ENCODE data around the gene FKBP10.

The FKBP10 gene

DNA sequence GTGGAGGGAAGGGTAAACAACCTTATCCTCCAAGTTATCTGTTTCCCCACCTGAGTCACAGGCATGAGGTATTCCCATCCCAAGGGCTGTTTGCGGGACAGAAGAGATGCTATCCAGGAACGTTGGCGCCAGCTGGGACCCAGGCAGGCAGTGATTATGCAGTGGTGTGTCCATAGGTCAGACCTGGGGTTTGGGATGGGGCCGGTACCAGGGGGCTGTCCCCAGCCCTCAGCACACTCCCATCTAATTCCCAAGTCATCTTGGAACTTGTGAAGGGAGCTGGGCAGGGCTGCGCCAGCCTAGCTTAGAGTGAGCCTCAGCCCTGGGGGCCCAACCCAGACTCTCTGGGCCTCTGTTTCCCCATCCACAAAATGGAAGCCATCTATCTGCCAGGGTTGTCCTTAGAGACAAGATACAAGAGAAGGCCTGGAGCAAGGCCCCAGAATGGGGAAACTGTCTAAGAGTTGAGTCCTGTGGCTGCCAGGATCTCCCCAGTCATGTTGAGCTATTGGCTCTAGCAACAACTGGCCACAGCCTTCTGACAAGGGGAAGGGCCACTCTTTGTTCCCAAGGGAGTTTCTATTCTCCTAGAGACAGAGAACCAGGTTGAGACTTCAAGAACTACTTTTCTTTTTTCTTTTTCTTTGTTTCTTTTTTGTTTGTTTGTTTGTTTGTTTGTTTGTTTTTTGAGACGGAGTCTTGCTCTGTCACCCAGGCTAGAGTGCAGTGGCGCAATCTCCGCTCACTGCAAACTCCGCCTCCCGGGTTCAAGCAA lies 16.5 kb upstream of the FKBP10 start:
- H3K36me3 ChIP-seq (ENCODE audit: control insufficient read depth, insufficient read depth, low read length): no peaks in the 10 kb centered on the region
- no peaks in the 10 kb centered on the region for H3K27me3 ChIP-seq (ENCODE audit: control insufficient read depth, insufficient read depth, low read length, poor library complexity, severe bottlenecking)
- H3K9me3 ChIP-seq (ENCODE audit: control insufficient read depth, low read length): no peaks in the 10 kb centered on the region
- H3K27ac ChIP-seq (ENCODE audit: insufficient read depth, low read depth, low read length, poor library complexity, severe bottlenecking): no peak overlapping the region
- no peak overlapping the region for H3K4me3 ChIP-seq (ENCODE audit: insufficient read depth, low read depth, low read length)
- 92 to 97% methylated on average over 10 of the region's 10 CpGs for WGBS, 2 experiments
- peaks cover 29% of the 10 kb centered on the region for H3K4me1 ChIP-seq (ENCODE audit: control insufficient read depth, insufficient read depth, low read length)

DNA sequence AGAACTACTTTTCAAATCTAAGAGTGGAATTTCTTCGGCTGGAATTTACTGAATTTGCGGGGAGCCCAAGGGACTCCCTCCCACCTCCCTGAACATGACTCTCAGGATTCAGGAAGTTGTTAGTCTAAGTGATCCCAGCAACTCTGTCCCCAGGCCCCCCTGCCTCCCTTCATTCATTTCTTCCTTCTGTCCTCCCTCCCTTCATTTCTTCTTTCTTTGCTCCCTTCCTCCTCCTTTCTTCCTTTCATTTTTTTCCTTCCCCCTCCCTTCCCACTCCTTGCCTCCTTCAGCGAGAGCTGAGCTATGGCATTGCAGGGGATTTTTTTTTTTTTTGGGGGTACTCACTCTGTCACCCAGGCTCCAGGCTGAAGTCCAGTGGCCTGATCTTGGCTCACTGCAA lies 15.4 kb upstream of the FKBP10 start:
- Histone ChIP-seq H3K27me3 (ENCODE audit: control insufficient read depth, insufficient read depth, low read length, poor library complexity, severe bottlenecking) (no peaks in the 10 kb centered on the region), H3K27ac (ENCODE audit: insufficient read depth, low read depth, low read length, poor library complexity, severe bottlenecking) (no peak overlapping the region), H3K9me3 (ENCODE audit: control insufficient read depth, low read length) (no peaks in the 10 kb centered on the region), H3K36me3 (ENCODE audit: control insufficient read depth, insufficient read depth, low read length) (no peaks in the 10 kb centered on the region), H3K4me1 (ENCODE audit: control insufficient read depth, insufficient read depth, low read length) (peaks cover 30% of the 10 kb centered on the region), H3K4me3 (ENCODE audit: insufficient read depth, low read depth, low read length) (no peak overlapping the region)
- 83 to 91% methylated on average over 2 to 3 of the region's 3 CpGs for WGBS, 2 experiments

DNA sequence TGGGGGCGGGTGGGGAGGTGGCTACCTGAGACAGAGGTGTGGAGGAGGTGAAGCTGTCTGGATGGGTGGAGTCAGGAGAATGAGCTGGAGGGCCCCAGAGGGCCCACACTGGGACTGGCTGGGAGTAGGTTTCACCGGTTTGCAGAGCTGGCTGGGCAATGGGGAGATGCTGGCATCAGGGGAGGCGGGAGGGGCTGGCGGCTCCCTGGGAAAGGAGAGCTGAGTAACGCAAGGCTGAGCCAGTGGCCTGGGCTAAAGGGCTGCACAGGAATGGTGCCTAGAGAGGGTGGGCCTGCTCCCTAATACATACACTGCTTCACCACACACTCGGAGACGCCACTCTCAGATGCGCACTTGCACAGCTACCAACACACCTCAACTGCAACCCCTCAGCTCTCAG lies 13.4 kb upstream of the FKBP10 start:
- Histone ChIP-seq H3K9me3 (ENCODE audit: control insufficient read depth, low read length) (no peaks in the 10 kb centered on the region), H3K27ac (ENCODE audit: insufficient read depth, low read depth, low read length, poor library complexity, severe bottlenecking) (no peak overlapping the region), H3K4me3 (ENCODE audit: insufficient read depth, low read depth, low read length) (no peak overlapping the region), H3K4me1 (ENCODE audit: control insufficient read depth, insufficient read depth, low read length) (peaks cover 11% of the 10 kb centered on the region), H3K36me3 (ENCODE audit: control insufficient read depth, insufficient read depth, low read length) (no peaks in the 10 kb centered on the region), H3K27me3 (ENCODE audit: control insufficient read depth, insufficient read depth, low read length, poor library complexity, severe bottlenecking) (no peaks in the 10 kb centered on the region)
- WGBS, 2 experiments: 86 to 87% methylated on average over 8 of the region's 8 CpGs

DNA sequence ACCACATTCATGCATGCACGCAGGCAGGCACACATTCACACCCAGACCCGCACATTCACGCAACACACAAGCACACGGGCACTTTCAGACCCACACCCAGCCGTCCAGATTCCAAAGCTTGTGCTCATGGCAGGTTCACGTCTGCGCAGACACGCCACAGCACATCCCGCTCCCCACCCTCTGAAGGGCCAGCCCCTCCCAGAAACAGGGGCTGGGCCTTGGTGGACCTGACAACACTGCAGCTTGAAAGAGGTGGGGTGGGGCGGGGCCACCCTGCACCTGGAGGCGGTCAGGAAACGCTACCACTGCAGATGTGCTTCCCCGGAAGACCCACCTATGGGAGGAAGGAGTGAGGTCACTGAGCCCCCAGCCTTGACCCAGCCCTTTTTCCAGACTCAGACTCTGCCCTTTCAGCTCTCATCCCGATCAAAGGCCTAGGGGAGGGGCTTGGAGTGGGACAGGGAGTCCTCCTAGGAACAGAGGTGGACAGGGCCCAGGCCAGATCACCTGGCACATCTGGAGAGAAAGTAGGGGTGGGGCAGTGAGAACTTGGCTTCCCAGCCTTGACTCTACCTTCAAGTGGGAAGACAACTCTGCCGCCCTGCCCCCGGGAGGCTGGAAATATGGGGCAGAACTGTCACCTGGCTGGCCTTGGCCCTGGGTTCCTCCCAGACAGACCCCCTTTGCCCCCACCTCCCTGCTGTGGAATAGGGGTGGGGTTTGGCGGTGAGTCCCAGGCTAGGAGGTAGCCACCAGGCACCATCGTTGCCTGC lies 12.0 kb upstream of the FKBP10 start:
- Histone ChIP-seq H3K4me3 (ENCODE audit: insufficient read depth, low read depth, low read length) (no peak overlapping the region), H3K4me1 (ENCODE audit: control insufficient read depth, insufficient read depth, low read length) (peaks cover 9% of the 10 kb centered on the region), H3K27ac (ENCODE audit: insufficient read depth, low read depth, low read length, poor library complexity, severe bottlenecking) (no peak overlapping the region), H3K27me3 (ENCODE audit: control insufficient read depth, insufficient read depth, low read length, poor library complexity, severe bottlenecking) (no peaks in the 10 kb centered on the region), H3K36me3 (ENCODE audit: control insufficient read depth, insufficient read depth, low read length) (no peaks in the 10 kb centered on the region), H3K9me3 (ENCODE audit: control insufficient read depth, low read length) (no peaks in the 10 kb centered on the region)
- 40% methylated on average over 18 of the region's 18 CpGs for WGBS, 2 experiments

DNA sequence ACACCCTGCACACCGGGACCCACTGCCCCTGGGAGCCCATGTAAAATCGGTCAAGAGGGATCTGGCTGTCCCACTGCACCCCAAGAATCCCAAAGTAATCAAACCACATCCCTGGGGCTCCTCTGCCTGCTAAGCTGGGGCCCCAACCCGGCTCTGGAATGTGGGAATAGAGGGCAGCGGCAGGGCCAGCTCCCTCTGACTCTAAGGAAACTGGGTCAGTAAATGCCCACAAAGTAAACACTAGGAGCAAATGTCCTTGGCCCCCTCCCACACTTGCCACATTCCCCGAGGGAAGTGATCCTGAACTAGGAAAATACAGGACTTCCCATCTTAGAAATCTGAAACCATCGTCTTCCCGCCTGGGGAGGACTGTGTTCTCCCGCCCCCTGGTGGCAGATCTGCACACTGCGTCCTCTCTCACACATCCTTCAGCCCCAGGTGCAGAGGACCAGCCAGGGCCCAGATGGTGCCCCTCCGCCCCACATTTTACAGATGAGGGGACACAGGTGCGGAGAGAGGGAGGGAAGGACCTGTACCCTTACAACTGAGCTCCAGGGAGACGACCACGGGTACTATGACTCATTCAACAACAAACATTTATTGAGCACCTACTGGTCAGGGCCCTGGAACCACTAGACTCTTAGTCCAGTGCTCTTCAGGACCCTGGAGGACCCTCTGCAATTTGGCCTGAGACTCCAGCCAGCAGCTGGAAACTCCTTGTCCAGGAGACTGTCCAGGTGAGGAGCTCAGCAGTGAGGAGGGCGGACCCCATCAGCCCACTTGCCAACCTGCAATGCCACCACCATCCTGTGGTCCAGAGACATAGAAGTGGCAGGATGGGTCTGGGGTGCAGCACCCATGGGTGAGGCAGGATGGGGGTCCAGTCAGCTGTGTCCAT lies 11.2 kb upstream of the FKBP10 start:
- Histone ChIP-seq H3K9me3 (ENCODE audit: control insufficient read depth, low read length) (no peaks in the 10 kb centered on the region), H3K4me3 (ENCODE audit: insufficient read depth, low read depth, low read length) (no peak overlapping the region), H3K27ac (ENCODE audit: insufficient read depth, low read depth, low read length, poor library complexity, severe bottlenecking) (no peak overlapping the region), H3K4me1 (ENCODE audit: control insufficient read depth, insufficient read depth, low read length) (peaks cover 9% of the 10 kb centered on the region), H3K27me3 (ENCODE audit: control insufficient read depth, insufficient read depth, low read length, poor library complexity, severe bottlenecking) (no peaks in the 10 kb centered on the region), H3K36me3 (ENCODE audit: control insufficient read depth, insufficient read depth, low read length) (no peaks in the 10 kb centered on the region)
- WGBS, 2 experiments: 18 to 19% methylated on average over 14 of the region's 14 CpGs

DNA sequence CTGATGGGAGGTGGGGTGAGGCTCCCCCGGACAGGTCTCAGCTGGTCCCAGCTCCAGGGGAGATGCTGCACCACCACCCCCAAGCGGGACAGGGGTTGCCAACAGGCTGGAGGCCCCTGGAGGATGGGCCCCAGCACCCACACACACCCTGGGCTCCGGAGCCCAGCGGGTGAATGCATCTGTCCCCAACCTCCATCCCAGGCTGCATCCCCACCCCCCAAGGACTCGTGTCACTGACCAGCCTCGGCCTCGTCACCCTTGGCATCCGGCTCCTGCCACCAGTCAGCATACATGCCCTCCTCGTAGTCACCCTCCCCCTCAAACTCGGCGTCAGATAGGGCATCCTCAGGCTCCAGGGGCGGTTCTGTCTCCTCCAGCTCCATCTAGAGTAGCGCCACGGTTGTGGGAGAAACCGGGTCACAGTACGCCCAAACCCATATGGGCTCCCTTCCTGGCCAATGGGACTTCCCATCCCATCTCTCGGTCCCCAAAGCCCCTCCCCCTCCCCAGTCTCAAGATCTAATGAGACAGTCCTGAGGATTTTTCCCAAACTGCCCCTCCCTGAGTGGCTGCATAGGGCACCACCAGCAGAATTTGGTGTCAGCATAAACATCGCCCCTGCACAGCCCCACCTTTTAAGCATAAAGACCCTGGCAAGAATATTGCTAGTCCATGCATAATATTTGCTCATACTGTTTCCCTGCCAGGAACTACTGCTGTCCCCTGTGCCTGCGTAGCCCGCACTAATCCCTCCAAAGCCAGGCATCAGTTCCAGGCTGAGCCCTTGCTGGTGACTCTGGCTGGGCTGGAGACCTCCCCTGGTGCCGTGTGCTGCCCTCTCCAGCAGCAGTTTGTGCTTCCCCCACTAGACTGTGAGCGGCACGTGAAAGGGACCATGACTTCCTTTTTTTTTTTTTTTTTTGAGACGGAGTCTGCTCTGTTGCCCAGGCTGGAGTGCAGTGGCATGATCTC lies 9.5 kb upstream of the FKBP10 start:
- 80 to 81% methylated on average over 24 of the region's 24 CpGs for WGBS, 2 experiments
- Histone ChIP-seq H3K36me3 (ENCODE audit: control insufficient read depth, insufficient read depth, low read length) (peaks cover 3% of the 10 kb centered on the region), H3K4me3 (ENCODE audit: insufficient read depth, low read depth, low read length) (no peak overlapping the region), H3K4me1 (ENCODE audit: control insufficient read depth, insufficient read depth, low read length) (peaks cover 9% of the 10 kb centered on the region), H3K27ac (ENCODE audit: insufficient read depth, low read depth, low read length, poor library complexity, severe bottlenecking) (no peak overlapping the region), H3K9me3 (ENCODE audit: control insufficient read depth, low read length) (no peaks in the 10 kb centered on the region), H3K27me3 (ENCODE audit: control insufficient read depth, insufficient read depth, low read length, poor library complexity, severe bottlenecking) (no peaks in the 10 kb centered on the region)

DNA sequence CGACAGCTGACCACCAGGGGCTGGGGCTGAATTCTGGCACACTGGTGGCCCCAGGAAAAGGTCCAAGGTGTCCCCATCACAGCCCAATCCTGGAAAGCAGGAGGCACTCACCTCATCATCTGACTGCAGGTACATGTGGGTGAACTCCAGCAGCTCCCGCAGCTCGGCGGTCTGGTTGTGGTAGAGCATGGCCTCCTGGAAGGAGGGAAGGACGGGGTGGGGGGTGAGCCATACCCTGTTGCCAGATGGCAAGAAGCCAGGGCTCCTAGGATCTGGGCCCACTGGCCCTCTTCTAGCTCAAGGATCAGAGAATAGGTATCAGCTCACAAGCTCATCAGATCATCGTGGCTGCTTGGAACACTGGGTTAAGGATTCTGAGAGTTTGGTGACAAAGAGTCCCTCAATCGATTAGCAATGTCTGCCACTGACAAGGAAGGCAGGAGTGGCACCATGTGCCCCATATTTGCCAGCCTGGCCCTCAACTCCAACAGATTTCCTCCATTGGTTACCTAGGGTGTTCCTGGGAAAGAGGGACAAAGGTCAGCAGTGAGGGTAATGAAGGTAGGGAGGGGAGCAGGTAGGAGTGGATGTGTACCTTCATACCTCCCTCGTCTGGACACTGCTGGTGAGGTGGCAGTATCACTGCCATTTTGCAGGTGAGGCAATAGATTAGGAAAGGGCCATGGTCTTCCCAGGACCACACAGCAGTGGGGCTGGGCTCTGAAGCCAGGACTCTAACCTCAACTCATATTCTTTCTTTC lies 5.9 kb upstream of the FKBP10 start:
- 94% methylated on average over 8 of the region's 8 CpGs for WGBS, 2 experiments
- Histone ChIP-seq H3K4me1 (ENCODE audit: control insufficient read depth, insufficient read depth, low read length) (peaks cover 4% of the 10 kb centered on the region), H3K27ac (ENCODE audit: insufficient read depth, low read depth, low read length, poor library complexity, severe bottlenecking) (no peak overlapping the region), H3K27me3 (ENCODE audit: control insufficient read depth, insufficient read depth, low read length, poor library complexity, severe bottlenecking) (no peaks in the 10 kb centered on the region), H3K9me3 (ENCODE audit: control insufficient read depth, low read length) (no peaks in the 10 kb centered on the region), H3K4me3 (ENCODE audit: insufficient read depth, low read depth, low read length) (no peak overlapping the region), H3K36me3 (ENCODE audit: control insufficient read depth, insufficient read depth, low read length) (peaks cover 9% of the 10 kb centered on the region)

DNA sequence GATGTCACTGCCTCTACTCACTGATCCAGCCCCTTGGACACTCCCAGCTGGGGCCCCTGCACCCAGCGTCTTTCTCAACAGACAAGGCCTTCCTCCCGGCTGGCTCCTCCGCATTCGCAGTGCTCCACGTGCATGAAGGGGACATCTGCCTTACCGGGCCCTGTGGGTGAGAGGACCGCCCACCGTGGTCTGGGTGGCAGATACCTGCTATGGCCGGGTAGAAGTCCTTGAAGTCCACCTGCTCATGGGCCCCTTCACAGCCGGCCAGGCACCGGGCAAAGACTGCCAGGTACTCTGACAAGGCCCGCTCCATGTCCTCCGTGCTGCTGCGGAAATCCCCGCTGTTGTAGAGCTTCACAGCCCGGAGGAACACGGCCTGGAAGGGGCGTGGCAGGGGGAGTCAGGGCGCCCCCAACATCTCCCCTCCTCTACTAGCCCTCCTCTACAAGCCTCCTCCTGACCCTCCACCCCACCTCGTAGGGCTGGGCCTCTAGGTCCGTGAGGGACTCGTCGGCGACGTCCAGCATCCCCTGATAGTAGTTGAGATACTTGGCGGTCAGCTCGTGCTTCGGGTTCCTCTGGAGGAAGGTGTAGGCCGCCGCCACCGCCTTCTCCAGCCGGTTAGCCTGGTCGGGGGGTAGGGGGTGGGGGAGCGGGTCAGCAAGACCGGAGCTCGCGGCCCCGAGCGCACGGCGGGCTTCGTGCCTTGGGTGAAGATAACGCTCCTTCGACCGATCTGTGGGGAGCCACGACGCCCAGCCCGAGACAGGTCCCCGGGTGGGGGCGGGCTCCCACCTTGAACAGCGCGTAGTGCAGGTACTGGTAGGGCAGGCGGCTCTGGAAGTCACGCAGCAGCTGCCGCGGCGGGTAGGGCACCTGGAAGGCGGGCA lies 1.9 kb upstream of the FKBP10 start:
- Histone ChIP-seq H3K36me3 (ENCODE audit: control insufficient read depth, insufficient read depth, low read length) (peaks cover 9% of the 10 kb centered on the region), H3K4me1 (ENCODE audit: control insufficient read depth, insufficient read depth, low read length) (peaks cover 10% of the 10 kb centered on the region), H3K4me3 (ENCODE audit: insufficient read depth, low read depth, low read length) (peak overlapping the region; percentile 85), H3K27ac (ENCODE audit: insufficient read depth, low read depth, low read length, poor library complexity, severe bottlenecking) (no peak overlapping the region), H3K9me3 (ENCODE audit: control insufficient read depth, low read length) (no peaks in the 10 kb centered on the region), H3K27me3 (ENCODE audit: control insufficient read depth, insufficient read depth, low read length, poor library complexity, severe bottlenecking) (no peaks in the 10 kb centered on the region)
- 23 to 24% methylated on average over 58 of the region's 58 CpGs for WGBS, 2 experiments
